Measurements from ENCODE around the gene ARID3B.

DNA sequence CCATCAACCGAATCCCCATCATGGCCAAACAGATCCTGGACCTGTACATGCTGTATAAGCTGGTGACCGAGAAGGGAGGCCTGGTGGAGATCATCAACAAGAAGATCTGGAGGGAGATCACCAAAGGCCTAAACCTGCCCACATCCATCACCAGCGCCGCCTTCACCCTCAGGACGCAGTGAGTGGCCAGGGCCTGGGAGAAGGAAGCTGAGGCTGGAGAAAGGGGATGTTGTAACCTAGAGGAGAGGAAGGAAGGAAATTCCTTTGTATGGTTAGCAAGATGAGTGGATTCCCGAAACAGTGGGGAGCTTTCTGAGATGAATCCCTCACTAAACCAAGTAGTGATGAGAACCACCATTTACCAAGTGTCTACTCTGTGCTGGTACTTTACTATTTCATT, 48.8 kb downstream of the ARID3B start:
- TF ChIP-seq, protein P1, sequence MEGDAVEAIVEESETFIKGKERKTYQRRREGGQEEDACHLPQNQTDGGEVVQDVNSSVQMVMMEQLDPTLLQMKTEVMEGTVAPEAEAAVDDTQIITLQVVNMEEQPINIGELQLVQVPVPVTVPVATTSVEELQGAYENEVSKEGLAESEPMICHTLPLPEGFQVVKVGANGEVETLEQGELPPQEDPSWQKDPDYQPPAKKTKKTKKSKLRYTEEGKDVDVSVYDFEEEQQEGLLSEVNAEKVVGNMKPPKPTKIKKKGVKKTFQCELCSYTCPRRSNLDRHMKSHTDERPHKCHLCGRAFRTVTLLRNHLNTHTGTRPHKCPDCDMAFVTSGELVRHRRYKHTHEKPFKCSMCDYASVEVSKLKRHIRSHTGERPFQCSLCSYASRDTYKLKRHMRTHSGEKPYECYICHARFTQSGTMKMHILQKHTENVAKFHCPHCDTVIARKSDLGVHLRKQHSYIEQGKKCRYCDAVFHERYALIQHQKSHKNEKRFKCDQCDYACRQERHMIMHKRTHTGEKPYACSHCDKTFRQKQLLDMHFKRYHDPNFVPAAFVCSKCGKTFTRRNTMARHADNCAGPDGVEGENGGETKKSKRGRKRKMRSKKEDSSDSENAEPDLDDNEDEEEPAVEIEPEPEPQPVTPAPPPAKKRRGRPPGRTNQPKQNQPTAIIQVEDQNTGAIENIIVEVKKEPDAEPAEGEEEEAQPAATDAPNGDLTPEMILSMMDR (IDR thresholded peaks at IDR 0.05) = no peak
- TF ChIP-seq POLR2A (IDR thresholded peaks at IDR 0.05) = no peak

Data from testis (tissue), 2 donors.